HL-60 (cell line): Measurements from ENCODE around the gene LST1.

Source experiments
- DNase-seq, 2 experiments: peaks; one replicate each; pipeline ENCODE4 v3.0.0-alpha.2; 2010 to 2020; ENCODE audit warnings: low read depth in 1 of 2, low spot score in 1 of 2
- H3K27ac ChIP-seq: fragments of 250-450 bp; sonication (Bioruptor Pico); replicated peaks from 2 replicates; pipeline ENCODE4 v1.5.1; 2020; ENCODE audit warnings: mild to moderate bottlenecking, moderate library complexity
- H3K27me3 ChIP-seq: fragments of 250-450 bp; sonication (Bioruptor Pico); 2 replicates; pipeline ENCODE4 v1.5.1; 2021; ENCODE audit warnings: mild to moderate bottlenecking, moderate library complexity; ENCODE audit not compliant: insufficient read depth, poor library complexity, severe bottlenecking
- H3K4me3 ChIP-seq: replicated peaks from 2 replicates; pipeline ENCODE4 v1.5.1; 2011; ENCODE audit warnings: mild to moderate bottlenecking, control low read depth, low read length; ENCODE audit not compliant: insufficient read depth
- CTCF ChIP-seq: IDR thresholded peaks from one replicate; pipeline ENCODE4 v1.5.1; 2011; ENCODE audit warnings: low read length, control low read depth, inconsistent platforms; ENCODE audit not compliant: insufficient read depth
- GABPA ChIP-seq: IDR thresholded peaks from 2 replicates; pipeline ENCODE4 v1.6.1; 2012; ENCODE audit warnings: low read depth
- POLR2AphosphoS5 ChIP-seq: IDR thresholded peaks from 2 replicates; pipeline ENCODE4 v1.6.1; 2012; ENCODE audit warnings: low read depth
- REST ChIP-seq: IDR thresholded peaks from 2 replicates; pipeline ENCODE4 v1.6.1; 2012; ENCODE audit warnings: low read depth; ENCODE audit not compliant: insufficient replicate concordance
- SPI1 ChIP-seq: IDR thresholded peaks from 2 replicates; pipeline ENCODE4 v1.6.1; 2012; ENCODE audit warnings: low read depth, mild to moderate bottlenecking, borderline replicate concordance

Gene LST1

GRCh38 chr6:31624070-31624469, 38.0 kb downstream of the LST1 start:
- Histone ChIP-seq H3K4me3 (no peak overlapping the region), H3K27me3 (no peaks in the 10 kb centered on the region), H3K27ac (no peak overlapping the region)
- no peak for DNase-seq
- TF ChIP-seq CTCF (no peak), POLR2AphosphoS5 (no peak), GABPA (no peak), REST (no peak), SPI1 (no peak)

GRCh38 chr6:31626952-31627351, 40.9 kb downstream of the LST1 start:
- Histone ChIP-seq H3K27ac (no peak overlapping the region), H3K27me3 (no peaks in the 10 kb centered on the region), H3K4me3 (no peak overlapping the region)
- DNase-seq = no peak
- TF ChIP-seq SPI1 (no peak), REST (no peak), GABPA (no peak), CTCF (no peak), POLR2AphosphoS5 (no peak)

GRCh38 chr6:31627690-31628287, 41.7 kb downstream of the LST1 start:
- H3K27ac ChIP-seq = no peak overlapping the region
- no peak overlapping the region for H3K4me3 ChIP-seq
- no peak for DNase-seq
- H3K27me3 ChIP-seq = no peaks in the 10 kb centered on the region
- no peak; the same call in 1 of the 2 replicates for TF ChIP-seq POLR2AphosphoS5
- no peak for TF ChIP-seq REST
- no peak for TF ChIP-seq GABPA
- TF ChIP-seq SPI1 = no peak
- TF ChIP-seq CTCF = no peak
